ENCODE measurements around the gene ZFAND3. TPM values are rescaled to one million over a fixed set of nuclear protein-coding genes. Genes with fewer than 3 reads are reported as not detected.

The ZFAND3 gene
- polyA plus RNA-seq, 1 donor (not counting 4 experiments of a cell fraction or from before 2014, with no cell fraction given), result 19.6 TPM

DNA sequence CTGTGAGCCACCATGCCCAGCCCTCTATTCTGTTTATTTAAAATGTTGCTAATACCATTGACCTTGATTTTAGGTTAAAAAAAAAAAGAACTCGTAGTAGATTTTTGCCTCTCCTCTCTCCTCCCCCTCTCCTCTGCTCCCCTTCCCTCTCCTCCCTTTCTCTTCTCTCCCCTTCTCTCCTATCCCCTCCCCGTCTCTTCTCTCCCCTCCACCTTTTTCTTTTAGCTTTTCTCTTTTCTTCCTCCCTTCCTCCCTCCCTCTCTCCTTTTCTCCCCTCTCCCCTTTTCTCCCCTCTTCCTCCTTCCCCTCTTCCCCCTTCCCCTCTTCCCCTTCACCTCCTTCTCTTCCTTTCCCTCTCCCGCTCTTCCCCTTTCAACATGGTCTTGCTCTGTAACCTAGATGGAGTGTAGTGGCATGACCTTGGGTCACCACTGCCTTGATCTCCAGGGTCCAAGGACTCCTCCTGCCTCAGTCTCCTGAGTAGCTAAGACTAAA lies 223.8 kb downstream of the ZFAND3 start:
- Histone ChIP-seq H3K79me2 (ENCODE audit: control insufficient read depth, insufficient read depth, low read length) (peaks cover 20% of the 10 kb centered on the region), H3K9ac (ENCODE audit: control insufficient read depth, extremely low read depth, insufficient read depth, low read length) (no peak overlapping the region), H3K9me3 (ENCODE audit: control insufficient read depth, low read depth, low read length) (no peaks in the 10 kb centered on the region), H3K27ac (ENCODE audit: control insufficient read depth, insufficient read depth, low read length) (no peak overlapping the region), H2AFZ (ENCODE audit: control insufficient read depth, low read length) (no peak overlapping the region), H3K4me3 (ENCODE audit: control insufficient read depth in 2 of 3, extremely low read depth in 1 of 3, insufficient read depth in 2 of 3, low read depth in 1 of 3, low read length in 3 of 3) (no peak overlapping the region), H3K4me2 (ENCODE audit: control insufficient read depth, extremely low read depth, insufficient read depth, low read depth, low read length) (no peak overlapping the region), H4K20me1 (ENCODE audit: control insufficient read depth, extremely low read depth, insufficient read depth, low read length) (no peaks in the 10 kb centered on the region), H3K36me3 (ENCODE audit: control insufficient read depth in 2 of 2, extremely low read depth in 1 of 2, insufficient read depth in 2 of 2, low read length in 2 of 2) (no peaks in the 10 kb centered on the region), H3K9me1 (ENCODE audit: control insufficient read depth, extremely low read depth, insufficient read depth, low read length) (no peaks in the 10 kb centered on the region), H3K4me1 (ENCODE audit: control insufficient read depth, extremely low read depth, insufficient read depth, low read length) (no peaks in the 10 kb centered on the region), H3K27me3 (ENCODE audit: control insufficient read depth, extremely low read depth, insufficient read depth, low read length) (no peaks in the 10 kb centered on the region)
- TF ChIP-seq EZH2 (IDR thresholded peaks at IDR 0.05; ENCODE audit: low read length), result no peak
- TF ChIP-seq, protein P1, sequence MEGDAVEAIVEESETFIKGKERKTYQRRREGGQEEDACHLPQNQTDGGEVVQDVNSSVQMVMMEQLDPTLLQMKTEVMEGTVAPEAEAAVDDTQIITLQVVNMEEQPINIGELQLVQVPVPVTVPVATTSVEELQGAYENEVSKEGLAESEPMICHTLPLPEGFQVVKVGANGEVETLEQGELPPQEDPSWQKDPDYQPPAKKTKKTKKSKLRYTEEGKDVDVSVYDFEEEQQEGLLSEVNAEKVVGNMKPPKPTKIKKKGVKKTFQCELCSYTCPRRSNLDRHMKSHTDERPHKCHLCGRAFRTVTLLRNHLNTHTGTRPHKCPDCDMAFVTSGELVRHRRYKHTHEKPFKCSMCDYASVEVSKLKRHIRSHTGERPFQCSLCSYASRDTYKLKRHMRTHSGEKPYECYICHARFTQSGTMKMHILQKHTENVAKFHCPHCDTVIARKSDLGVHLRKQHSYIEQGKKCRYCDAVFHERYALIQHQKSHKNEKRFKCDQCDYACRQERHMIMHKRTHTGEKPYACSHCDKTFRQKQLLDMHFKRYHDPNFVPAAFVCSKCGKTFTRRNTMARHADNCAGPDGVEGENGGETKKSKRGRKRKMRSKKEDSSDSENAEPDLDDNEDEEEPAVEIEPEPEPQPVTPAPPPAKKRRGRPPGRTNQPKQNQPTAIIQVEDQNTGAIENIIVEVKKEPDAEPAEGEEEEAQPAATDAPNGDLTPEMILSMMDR (optimal IDR thresholded peaks at IDR 0.05 in 1 of 3, IDR thresholded peaks at IDR 0.05 in 1 of 3, conservative IDR thresholded peaks at IDR 0.05 in 1 of 3; ENCODE audit: extremely low read depth in 1 of 3, insufficient read depth in 2 of 3, low read length in 3 of 3), result no peak
- DNase-seq (ENCODE audit: low read depth, low spot score), result no peak
- FAIRE-seq, result no peak
- dilution Hi-C loops (cut with MboI; ENCODE audit: extremely low pct_ligation_motif_present, low sequenced_read_pairs), result no loop called here

DNA sequence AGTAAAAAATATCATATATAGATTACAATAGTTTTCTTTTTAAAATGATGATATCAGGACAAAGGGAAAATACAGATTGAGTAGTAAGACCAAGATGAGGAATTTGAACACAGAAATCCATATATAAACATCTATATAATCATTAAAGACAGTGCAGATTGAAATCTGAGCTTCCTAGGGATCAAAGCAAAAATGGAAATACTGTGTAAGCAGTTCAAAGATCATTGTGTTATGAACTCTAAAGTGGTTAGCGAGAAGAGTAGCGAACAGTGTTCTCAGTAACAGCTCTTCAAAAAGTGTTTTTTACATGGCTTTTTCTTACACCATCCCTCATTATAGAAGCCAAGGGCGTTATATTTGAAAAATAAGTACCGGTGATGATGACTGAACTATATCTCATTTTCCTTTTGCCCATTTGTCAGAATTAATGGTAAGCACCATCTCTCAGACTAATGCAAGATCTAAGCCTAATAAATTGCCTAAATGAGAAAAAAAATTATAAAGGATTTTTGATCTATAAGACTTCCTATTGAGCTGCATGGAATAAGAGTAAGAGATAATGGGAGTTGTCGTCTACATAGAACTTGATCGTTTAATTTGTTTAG lies 226.3 kb downstream of the ZFAND3 start:
- FAIRE-seq, result no peak
- Histone ChIP-seq H3K4me1 (ENCODE audit: control insufficient read depth, extremely low read depth, insufficient read depth, low read length) (peaks cover 2% of the 10 kb centered on the region), H3K27me3 (ENCODE audit: control insufficient read depth, extremely low read depth, insufficient read depth, low read length) (no peaks in the 10 kb centered on the region), H3K36me3 (ENCODE audit: control insufficient read depth in 2 of 2, extremely low read depth in 1 of 2, insufficient read depth in 2 of 2, low read length in 2 of 2) (no peaks in the 10 kb centered on the region), H3K27ac (ENCODE audit: control insufficient read depth, insufficient read depth, low read length) (no peak overlapping the region), H3K79me2 (ENCODE audit: control insufficient read depth, insufficient read depth, low read length) (peaks cover 26% of the 10 kb centered on the region), H3K9me3 (ENCODE audit: control insufficient read depth, low read depth, low read length) (no peaks in the 10 kb centered on the region), H3K4me3 (ENCODE audit: control insufficient read depth in 2 of 3, extremely low read depth in 1 of 3, insufficient read depth in 2 of 3, low read depth in 1 of 3, low read length in 3 of 3) (no peak overlapping the region), H2AFZ (ENCODE audit: control insufficient read depth, low read length) (no peak overlapping the region), H4K20me1 (ENCODE audit: control insufficient read depth, extremely low read depth, insufficient read depth, low read length) (no peaks in the 10 kb centered on the region), H3K4me2 (ENCODE audit: control insufficient read depth, extremely low read depth, insufficient read depth, low read depth, low read length) (no peak overlapping the region), H3K9ac (ENCODE audit: control insufficient read depth, extremely low read depth, insufficient read depth, low read length) (no peak overlapping the region), H3K9me1 (ENCODE audit: control insufficient read depth, extremely low read depth, insufficient read depth, low read length) (no peaks in the 10 kb centered on the region)
- no peak for TF ChIP-seq EZH2 (IDR thresholded peaks at IDR 0.05; ENCODE audit: low read length)
- TF ChIP-seq, protein P1 (optimal IDR thresholded peaks at IDR 0.05 in 1 of 3, IDR thresholded peaks at IDR 0.05 in 1 of 3, conservative IDR thresholded peaks at IDR 0.05 in 1 of 3; ENCODE audit: extremely low read depth in 1 of 3, insufficient read depth in 2 of 3, low read length in 3 of 3), result no peak
- dilution Hi-C loops (cut with MboI; ENCODE audit: extremely low pct_ligation_motif_present, low sequenced_read_pairs), result no loop called here
- DNase-seq (ENCODE audit: low read depth, low spot score), result no peak

Data from keratinocyte (primary cell).